Adipose tissue (tissue), 3 donors: ENCODE results near the gene PTPRN2. TPM values are rescaled to one million over a fixed set of nuclear protein-coding genes. Genes with fewer than 3 reads are reported as not detected.
"Not testable (repeated sequence)": the region's sequence is repeated elsewhere in the genome, so short reads cannot be mapped to it uniquely, and the experiment has no call there.

ENCODE experiments used
- H3K27ac ChIP-seq: one replicate; pipeline ENCODE4 v1.5.1; 2013; ENCODE audit warnings: low read depth, low read length
- WGBS, 3 donors: extraction: QIAGEN DNeasy Blood & Tissue Kit; methylation state at CpG; one replicate each; pipeline ENCODE4 v1.1.7; 2013; 5-methylcytosine and 5-hydroxymethylcytosine counted together
- polyA plus RNA-seq, 3 donors: library from polyadenylated mRNA; stranded (reverse); fragments of 200-250 nt; gene quantifications; one replicate each; pipeline ENCODE4 v1.2.3, GENCODE V29; 2013
- donor health status: healthy with polysubstance abuse.
- donor health status: Bipolar disorder and iron deficiency.
- donor health status: healthy.

Gene PTPRN2
- polyA plus RNA-seq, 3 donors = 3.7 to 8.0 (median 7.3) TPM

GRCh38 chr7:158273756-158274342 lies 313.8 kb downstream of the PTPRN2 start:
- WGBS, 3 donors = 92 to 95% (median 93%) methylated on average over 38 of the region's 38 CpGs
- H3K27ac ChIP-seq = not testable (repeated sequence)

DNA sequence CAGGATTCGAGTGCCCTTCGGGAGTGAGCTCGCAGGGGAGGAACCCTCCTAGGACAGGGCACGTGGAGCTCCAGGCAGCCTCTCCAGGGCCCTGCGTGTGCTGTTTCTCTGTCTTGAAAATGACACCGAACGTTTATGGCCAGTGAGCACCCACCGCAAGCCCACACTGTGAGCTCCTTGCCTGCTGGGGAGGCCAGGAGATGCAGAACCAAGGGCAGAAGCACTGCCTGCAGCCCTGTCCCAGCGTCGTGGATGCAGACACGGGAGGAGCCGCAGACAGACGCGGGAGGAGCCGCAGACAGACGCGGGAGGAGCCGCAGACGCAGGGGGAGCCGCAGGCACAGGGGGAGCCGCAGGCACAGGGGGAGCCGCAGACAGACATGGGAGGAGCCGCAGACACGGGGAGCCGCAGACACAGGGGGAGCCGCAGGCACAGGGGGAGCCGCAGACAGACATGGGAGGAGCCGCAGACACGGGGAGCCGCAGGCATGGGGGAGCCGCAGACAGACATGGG lies 314.4 kb downstream of the PTPRN2 start:
- whole genome bisulfite sequencing, 3 donors = 86 to 93% (median 92%) methylated on average over 31 of the region's 31 CpGs
- no peak overlapping the region for H3K27ac ChIP-seq

DNA sequence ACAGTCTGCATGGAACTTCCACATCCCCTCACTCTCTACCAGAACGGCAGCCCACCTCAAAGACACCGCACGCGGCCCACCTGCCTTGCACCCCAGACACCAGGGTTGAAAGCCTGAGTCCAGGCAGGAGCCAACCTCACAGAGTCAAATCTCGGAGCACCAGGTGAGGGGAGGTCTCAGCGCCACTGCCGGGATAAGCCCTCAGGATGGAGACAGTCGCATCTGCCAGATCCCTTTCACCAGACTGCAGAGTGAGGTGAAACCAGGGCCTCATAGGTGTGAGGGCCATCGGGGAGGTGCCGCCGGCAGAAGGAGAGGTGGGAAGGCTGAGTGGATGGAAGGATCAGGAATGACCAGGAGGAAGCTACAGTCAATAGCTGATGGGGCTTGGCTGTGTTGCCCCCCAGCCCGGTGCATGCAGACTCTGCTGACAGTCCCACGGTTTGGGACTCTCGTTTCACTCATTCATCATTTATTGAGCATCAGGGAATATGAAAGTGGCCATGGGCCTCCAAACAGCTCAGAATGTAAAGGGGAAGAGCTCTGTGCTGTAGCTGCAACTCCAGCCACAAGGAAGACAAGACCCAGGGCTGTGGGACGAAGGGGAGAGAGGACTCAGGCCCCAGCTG lies 315.0 kb downstream of the PTPRN2 start:
- H3K27ac ChIP-seq = no peak overlapping the region
- WGBS, 3 donors = 88 to 91% (median 90%) methylated on average over 15 of the region's 15 CpGs

- WGBS, 3 donors = 90 to 91% (median 90%) methylated on average over 12 of the region's 12 CpGs
- no peak overlapping the region for H3K27ac ChIP-seq
These were observed 315.5 kb downstream of the PTPRN2 start for GRCh38 chr7:158272091-158272490.

GRCh38 chr7:158271646-158272045 lies 316.0 kb downstream of the PTPRN2 start:
- 92 to 94% (median 93%) methylated on average over 11 of the region's 11 CpGs for WGBS, 3 donors
- H3K27ac ChIP-seq = no peak overlapping the region

GRCh38 chr7:158270856-158271413 lies 316.7 kb downstream of the PTPRN2 start:
- 91 to 95% (median 93%) methylated on average over 8 to 9 of the region's 9 CpGs for WGBS, 3 donors
- no peak overlapping the region for H3K27ac ChIP-seq

DNA sequence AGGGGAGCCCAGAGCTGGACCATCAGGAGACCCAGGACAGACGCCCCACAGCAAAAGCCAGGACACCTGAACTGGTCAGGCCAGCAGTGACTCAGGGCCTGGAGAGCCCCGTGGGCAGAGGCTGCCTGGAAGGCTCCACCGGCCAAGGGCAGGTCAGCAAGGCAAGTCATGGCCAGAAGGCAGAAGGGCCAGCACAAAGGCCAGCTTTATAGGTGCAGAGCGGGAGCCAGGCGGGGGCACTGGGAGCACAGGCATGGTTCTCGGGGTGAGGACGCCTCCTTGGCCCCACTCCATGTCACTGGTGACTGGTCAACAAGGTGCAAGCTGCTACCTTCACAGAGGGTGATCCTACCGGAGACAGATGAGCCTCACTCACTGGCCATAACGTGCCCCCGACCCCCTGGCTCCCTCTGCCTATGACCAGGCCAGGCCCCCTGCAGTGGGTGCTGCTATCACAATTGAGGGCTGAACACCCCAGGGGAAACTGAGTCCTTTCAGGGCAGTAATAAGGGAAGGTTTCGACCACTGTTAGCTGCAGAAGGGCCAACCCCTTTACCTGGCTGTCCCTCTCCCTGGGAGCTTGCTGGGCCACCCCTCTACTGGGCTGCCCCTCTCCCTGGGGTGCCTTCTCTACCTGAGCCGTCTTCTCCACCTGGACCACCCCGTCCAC lies 317.4 kb downstream of the PTPRN2 start:
- no peak overlapping the region for H3K27ac ChIP-seq
- 84 to 92% (median 92%) methylated on average over 12 to 13 of the region's 13 CpGs for WGBS, 3 donors

GRCh38 chr7:158268816-158269535 lies 318.6 kb downstream of the PTPRN2 start:
- no peak overlapping the region for H3K27ac ChIP-seq
- WGBS, 3 donors = 87 to 91% (median 89%) methylated on average over 28 of the region's 28 CpGs

DNA sequence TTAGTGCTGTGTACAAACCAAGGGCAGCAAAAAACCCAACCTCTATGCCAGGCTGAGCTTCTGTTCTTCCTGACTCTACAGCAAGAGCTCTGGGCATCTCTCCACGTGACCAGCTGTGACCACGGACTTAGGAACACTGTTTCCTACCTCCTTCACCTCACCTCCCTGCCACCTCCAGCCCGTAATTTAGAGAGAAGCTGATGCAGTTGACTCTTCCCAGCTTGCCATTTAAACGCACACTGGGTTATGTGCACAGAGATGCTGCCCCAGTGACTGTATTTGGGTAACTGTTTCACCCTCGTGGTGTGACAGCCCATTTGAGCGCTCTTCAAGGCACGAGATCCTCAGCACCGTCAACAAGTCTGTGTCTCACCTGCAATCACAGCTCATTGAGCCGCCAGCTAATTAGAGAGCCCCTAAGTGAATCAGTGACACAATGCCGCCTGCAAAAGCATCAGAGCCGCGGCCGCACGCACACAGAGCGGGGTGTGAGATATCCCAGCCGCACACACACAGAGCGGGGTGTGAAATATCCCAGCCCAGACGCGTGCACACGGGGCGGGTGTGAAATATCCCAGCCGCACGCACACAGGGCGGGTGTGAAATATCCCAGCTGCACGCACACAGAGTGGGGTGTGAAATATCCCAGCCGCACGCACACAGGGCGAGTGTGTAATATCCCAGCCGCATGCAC lies 319.7 kb downstream of the PTPRN2 start:
- 86 to 89% (median 88%) methylated on average over 29 of the region's 29 CpGs for WGBS, 3 donors
- no peak overlapping the region for H3K27ac ChIP-seq

- H3K27ac ChIP-seq = no peak overlapping the region
- WGBS, 3 donors = 70 to 76% (median 75%) methylated on average over 30 of the region's 30 CpGs
These were observed 320.5 kb downstream of the PTPRN2 start for GRCh38 chr7:158266817-158267741.

DNA sequence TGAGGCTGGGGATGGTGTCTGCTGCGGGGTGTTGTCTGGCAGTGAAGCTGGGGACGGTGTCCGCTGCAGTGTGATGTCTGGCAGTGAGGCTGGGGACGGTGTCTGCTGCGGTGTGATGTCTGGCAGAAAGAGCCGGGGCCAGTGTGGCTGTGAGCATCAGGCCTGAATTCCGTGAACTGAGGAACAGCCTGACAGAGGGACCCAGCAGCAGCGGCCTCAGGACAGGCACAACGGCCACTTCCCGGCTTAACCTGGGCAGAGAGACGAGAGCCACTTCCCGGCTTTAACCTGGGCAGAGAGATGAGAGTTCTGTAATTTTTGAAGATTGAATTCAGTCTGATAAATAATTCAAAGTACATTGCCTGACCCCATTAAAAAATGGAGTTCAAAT lies 321.2 kb downstream of the PTPRN2 start:
- no peak overlapping the region for H3K27ac ChIP-seq
- 87 to 92% (median 90%) methylated on average over 12 of the region's 12 CpGs for WGBS, 3 donors

- WGBS, 3 donors = 85 to 92% (median 86%) methylated on average over 10 to 11 of the region's 11 CpGs
- no peak overlapping the region for H3K27ac ChIP-seq
These were observed 321.9 kb downstream of the PTPRN2 start for GRCh38 chr7:158265743-158266080.

- 91 to 98% (median 93%) methylated on average over 13 of the region's 13 CpGs for WGBS, 3 donors
- no peak overlapping the region for H3K27ac ChIP-seq
These were observed 322.5 kb downstream of the PTPRN2 start for GRCh38 chr7:158264881-158265742.

GRCh38 chr7:158263964-158264748 lies 323.5 kb downstream of the PTPRN2 start:
- no peak overlapping the region for H3K27ac ChIP-seq
- WGBS, 3 donors = 90 to 93% (median 92%) methylated on average over 25 of the region's 25 CpGs

GRCh38 chr7:158263110-158263963 lies 324.3 kb downstream of the PTPRN2 start:
- WGBS, 3 donors = 87 to 92% (median 90%) methylated on average over 19 of the region's 19 CpGs
- no peak overlapping the region for H3K27ac ChIP-seq
